Measurements from ENCODE around the gene NEK9.

Gene NEK9

DNA sequence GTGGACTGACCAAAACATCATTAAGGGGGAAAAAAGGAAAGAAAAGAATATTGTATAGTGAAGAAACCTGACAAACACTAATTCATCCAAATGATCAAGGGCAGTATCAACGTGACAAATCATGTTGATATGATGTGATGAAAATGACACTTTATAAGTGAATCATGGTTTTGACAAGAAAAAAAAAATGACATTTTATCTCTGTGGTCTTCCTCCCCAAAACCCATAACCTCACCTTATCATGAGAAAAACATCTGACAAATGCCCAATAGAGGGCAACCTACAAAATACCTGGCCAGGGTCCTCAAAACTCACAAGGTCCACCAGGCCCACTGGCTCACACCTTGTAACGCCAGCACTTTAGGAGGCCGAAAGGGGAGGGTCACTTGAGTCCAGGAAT is 35.8 kb upstream of the NEK9 start:
- H3K4me3 ChIP-seq (ENCODE audit: low read depth, low read length) = no peak overlapping the region
- no peak for DNase-seq (ENCODE audit: low read depth)
- no peak for TF ChIP-seq MYC (IDR thresholded peaks at IDR 0.05; ENCODE audit: low read depth, low read length)
- TF ChIP-seq POLR2A (IDR thresholded peaks at IDR 0.05; ENCODE audit: extremely low read depth, insufficient read length) = no peak
- no peak for TF ChIP-seq MAX (IDR thresholded peaks at IDR 0.05; ENCODE audit: low read depth, low read length)
- TF ChIP-seq, protein P1, sequence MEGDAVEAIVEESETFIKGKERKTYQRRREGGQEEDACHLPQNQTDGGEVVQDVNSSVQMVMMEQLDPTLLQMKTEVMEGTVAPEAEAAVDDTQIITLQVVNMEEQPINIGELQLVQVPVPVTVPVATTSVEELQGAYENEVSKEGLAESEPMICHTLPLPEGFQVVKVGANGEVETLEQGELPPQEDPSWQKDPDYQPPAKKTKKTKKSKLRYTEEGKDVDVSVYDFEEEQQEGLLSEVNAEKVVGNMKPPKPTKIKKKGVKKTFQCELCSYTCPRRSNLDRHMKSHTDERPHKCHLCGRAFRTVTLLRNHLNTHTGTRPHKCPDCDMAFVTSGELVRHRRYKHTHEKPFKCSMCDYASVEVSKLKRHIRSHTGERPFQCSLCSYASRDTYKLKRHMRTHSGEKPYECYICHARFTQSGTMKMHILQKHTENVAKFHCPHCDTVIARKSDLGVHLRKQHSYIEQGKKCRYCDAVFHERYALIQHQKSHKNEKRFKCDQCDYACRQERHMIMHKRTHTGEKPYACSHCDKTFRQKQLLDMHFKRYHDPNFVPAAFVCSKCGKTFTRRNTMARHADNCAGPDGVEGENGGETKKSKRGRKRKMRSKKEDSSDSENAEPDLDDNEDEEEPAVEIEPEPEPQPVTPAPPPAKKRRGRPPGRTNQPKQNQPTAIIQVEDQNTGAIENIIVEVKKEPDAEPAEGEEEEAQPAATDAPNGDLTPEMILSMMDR (IDR thresholded peaks at IDR 0.05; ENCODE audit: low read depth, low read length) = no peak

DNA sequence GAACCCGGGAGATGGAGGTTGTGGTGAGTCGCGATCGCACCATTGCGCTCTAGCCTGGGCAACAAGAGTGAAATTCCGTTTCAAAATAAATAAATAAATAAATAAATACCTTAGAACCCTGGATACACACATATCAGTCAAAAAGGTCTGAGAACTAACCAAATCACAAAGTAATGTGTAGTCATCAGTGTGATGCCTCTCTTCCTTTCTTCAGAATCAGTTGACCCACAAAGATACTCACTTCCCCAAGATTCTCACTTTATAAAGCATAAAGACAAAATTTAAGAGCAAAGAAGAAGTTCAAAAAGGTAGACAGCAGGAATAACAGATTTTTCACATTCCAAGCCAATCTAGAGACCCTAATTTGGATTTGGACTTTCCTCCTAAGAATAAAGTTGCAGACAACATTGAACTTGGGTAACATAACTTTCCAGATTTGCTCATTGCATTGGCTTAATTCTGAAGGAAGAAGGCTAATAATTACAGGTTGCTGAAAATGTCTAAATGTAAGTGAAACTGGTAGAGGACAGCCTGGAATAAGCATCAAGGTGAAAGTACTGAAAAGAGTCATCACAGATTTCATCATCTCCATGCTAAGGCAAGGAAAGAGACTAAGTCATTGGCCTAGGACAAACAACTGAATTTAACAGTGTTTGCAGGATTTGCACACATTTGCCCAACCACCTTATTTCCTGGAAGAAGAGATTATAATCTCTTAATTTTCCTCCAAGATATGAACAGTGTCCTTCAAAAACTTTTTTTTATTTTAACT is 32.2 kb upstream of the NEK9 start:
- no peak for DNase-seq (ENCODE audit: low read depth)
- H3K4me3 ChIP-seq (ENCODE audit: low read depth, low read length) = no peak overlapping the region
- TF ChIP-seq, protein P1 (IDR thresholded peaks at IDR 0.05; ENCODE audit: low read depth, low read length) = no peak
- TF ChIP-seq MAX (IDR thresholded peaks at IDR 0.05; ENCODE audit: low read depth, low read length) = no peak
- TF ChIP-seq POLR2A (IDR thresholded peaks at IDR 0.05; ENCODE audit: extremely low read depth, insufficient read length) = no peak
- TF ChIP-seq MYC (IDR thresholded peaks at IDR 0.05; ENCODE audit: low read depth, low read length) = no peak

GRCh38 chr14:75156901-75157300 is 30.1 kb upstream of the NEK9 start:
- H3K4me3 ChIP-seq (ENCODE audit: low read depth, low read length) = no peak overlapping the region
- no peak for DNase-seq (ENCODE audit: low read depth)
- TF ChIP-seq, protein P1 (IDR thresholded peaks at IDR 0.05; ENCODE audit: low read depth, low read length) = no peak

DNA sequence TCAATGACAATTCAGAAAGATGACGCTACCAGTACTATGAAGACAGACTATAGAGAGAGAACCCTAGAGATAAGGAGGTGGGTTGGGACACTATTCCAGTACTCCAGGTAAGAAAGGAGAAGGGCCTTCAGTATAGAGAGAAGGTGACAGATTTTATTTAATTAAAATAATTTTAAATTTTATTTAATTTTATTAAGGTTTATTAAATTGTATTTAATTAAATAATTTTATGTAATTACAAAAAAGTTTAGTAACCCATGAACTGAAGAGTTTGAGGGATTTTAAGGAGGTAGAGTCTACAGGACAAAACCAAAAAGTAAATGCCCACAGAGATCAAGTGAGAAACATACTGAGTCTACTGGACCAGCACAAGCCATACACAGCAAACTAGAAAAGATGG is 29.3 kb upstream of the NEK9 start:
- DNase-seq (ENCODE audit: low read depth) = no peak
- H3K4me3 ChIP-seq (ENCODE audit: low read depth, low read length) = no peak overlapping the region
- TF ChIP-seq MAX (IDR thresholded peaks at IDR 0.05; ENCODE audit: low read depth, low read length) = no peak
- TF ChIP-seq, protein P1 (IDR thresholded peaks at IDR 0.05; ENCODE audit: low read depth, low read length) = no peak
- no peak for TF ChIP-seq MYC (IDR thresholded peaks at IDR 0.05; ENCODE audit: low read depth, low read length)
- TF ChIP-seq POLR2A (IDR thresholded peaks at IDR 0.05; ENCODE audit: extremely low read depth, insufficient read length) = no peak

GRCh38 chr14:75155169-75155568 is 28.3 kb upstream of the NEK9 start:
- no peak for DNase-seq (ENCODE audit: low read depth)
- H3K4me3 ChIP-seq (ENCODE audit: low read depth, low read length) = no peak overlapping the region
- TF ChIP-seq, protein P1 (IDR thresholded peaks at IDR 0.05; ENCODE audit: low read depth, low read length) = no peak
- no peak for TF ChIP-seq MAX (IDR thresholded peaks at IDR 0.05; ENCODE audit: low read depth, low read length)
- no peak for TF ChIP-seq MYC (IDR thresholded peaks at IDR 0.05; ENCODE audit: low read depth, low read length)
- TF ChIP-seq POLR2A (IDR thresholded peaks at IDR 0.05; ENCODE audit: extremely low read depth, insufficient read length) = no peak

GRCh38 chr14:75153295-75153694 is 26.4 kb upstream of the NEK9 start:
- TF ChIP-seq MYC (IDR thresholded peaks at IDR 0.05; ENCODE audit: low read depth, low read length) (no peak), POLR2A (IDR thresholded peaks at IDR 0.05; ENCODE audit: extremely low read depth, insufficient read length) (no peak), MAX (IDR thresholded peaks at IDR 0.05; ENCODE audit: low read depth, low read length) (no peak)
- TF ChIP-seq, protein P1 (IDR thresholded peaks at IDR 0.05; ENCODE audit: low read depth, low read length) = no peak
- no peak overlapping the region for H3K4me3 ChIP-seq (ENCODE audit: low read depth, low read length)
- DNase-seq (ENCODE audit: low read depth) = no peak

Data from NB4 (cell line).